Measurements from ENCODE around the gene CASP3. TPM values are rescaled to one million over a fixed set of nuclear protein-coding genes. Genes with fewer than 3 reads are reported as not detected.

The CASP3 gene
- total and polyA plus RNA-seq, 9 of the 15 experiments (the other 6 are each of a cell fraction or from before 2014, with no cell fraction given) = 17.6 to 40.1 (median 31.8) TPM

GRCh38 chr4:184648313-184649025 lies 778 bp downstream of the CASP3 start (continued):
- TF ChIP-seq, protein P1, sequence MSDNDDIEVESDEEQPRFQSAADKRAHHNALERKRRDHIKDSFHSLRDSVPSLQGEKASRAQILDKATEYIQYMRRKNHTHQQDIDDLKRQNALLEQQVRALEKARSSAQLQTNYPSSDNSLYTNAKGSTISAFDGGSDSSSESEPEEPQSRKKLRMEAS (CRISPR knock-in tag; IDR thresholded peaks at IDR 0.05) = peak; percentile 36
- TF ChIP-seq CXXC5 (CRISPR knock-in tag; IDR thresholded peaks at IDR 0.05) = no peak
- no peak for TF ChIP-seq CAMTA2 (CRISPR knock-in tag; conservative IDR thresholded peaks at IDR 0.05)
- no peak for TF ChIP-seq PYGO2 (tag; IDR thresholded peaks at IDR 0.05)
- TF ChIP-seq TRIM24 (IDR thresholded peaks at IDR 0.05) = no peak
- peak; percentile 11 for TF ChIP-seq CCNT2 (IDR thresholded peaks at IDR 0.05; ENCODE audit: borderline replicate concordance, extremely low read depth, insufficient read length, low read depth, low read length)
- TF ChIP-seq ZBTB8A (IDR thresholded peaks at IDR 0.05; ENCODE audit: partially characterized antibody) = no peak
- no peak for TF ChIP-seq PTRF (tag; IDR thresholded peaks at IDR 0.05)
- TF ChIP-seq E2F1 (CRISPR knock-in tag; IDR thresholded peaks at IDR 0.05) = no peak
- no peak for TF ChIP-seq NR2C1 (IDR thresholded peaks at IDR 0.05)
- no peak for TF ChIP-seq NR2C1 (tag; IDR thresholded peaks at IDR 0.05)
- TF ChIP-seq, protein P2, sequence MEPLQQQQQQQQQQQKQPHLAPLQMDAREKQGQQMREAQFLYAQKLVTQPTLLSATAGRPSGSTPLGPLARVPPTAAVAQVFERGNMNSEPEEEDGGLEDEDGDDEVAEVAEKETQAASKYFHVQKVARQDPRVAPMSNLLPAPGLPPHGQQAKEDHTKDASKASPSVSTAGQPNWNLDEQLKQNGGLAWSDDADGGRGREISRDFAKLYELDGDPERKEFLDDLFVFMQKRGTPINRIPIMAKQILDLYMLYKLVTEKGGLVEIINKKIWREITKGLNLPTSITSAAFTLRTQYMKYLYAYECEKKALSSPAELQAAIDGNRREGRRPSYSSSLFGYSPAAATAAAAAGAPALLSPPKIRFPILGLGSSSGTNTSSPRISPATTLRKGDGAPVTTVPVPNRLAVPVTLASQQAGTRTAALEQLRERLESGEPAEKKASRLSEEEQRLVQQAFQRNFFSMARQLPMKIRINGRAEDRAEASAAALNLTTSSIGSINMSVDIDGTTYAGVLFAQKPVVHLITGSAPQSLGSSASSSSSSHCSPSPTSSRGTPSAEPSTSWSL (CRISPR knock-in tag; IDR thresholded peaks at IDR 0.05; ENCODE audit: borderline replicate concordance) = no peak
- TF ChIP-seq MAFG (tag; conservative IDR thresholded peaks at IDR 0.05) = no peak
- TF ChIP-seq MCM7 (IDR thresholded peaks at IDR 0.05) = no peak
- TF ChIP-seq BACH1 (tag; IDR thresholded peaks at IDR 0.05) = no peak
- TF ChIP-seq ETV6 (IDR thresholded peaks at IDR 0.05; ENCODE audit: borderline replicate concordance in 1 of 2, low read depth in 2 of 2, low read length in 1 of 2) = peak in 1 of 2 experiments; percentile 13; a peak in 1 of 4 replicates
- TF ChIP-seq ETV6 (CRISPR knock-in tag; IDR thresholded peaks at IDR 0.05; ENCODE audit: borderline replicate concordance) = no peak
- TF ChIP-seq, protein P3, sequence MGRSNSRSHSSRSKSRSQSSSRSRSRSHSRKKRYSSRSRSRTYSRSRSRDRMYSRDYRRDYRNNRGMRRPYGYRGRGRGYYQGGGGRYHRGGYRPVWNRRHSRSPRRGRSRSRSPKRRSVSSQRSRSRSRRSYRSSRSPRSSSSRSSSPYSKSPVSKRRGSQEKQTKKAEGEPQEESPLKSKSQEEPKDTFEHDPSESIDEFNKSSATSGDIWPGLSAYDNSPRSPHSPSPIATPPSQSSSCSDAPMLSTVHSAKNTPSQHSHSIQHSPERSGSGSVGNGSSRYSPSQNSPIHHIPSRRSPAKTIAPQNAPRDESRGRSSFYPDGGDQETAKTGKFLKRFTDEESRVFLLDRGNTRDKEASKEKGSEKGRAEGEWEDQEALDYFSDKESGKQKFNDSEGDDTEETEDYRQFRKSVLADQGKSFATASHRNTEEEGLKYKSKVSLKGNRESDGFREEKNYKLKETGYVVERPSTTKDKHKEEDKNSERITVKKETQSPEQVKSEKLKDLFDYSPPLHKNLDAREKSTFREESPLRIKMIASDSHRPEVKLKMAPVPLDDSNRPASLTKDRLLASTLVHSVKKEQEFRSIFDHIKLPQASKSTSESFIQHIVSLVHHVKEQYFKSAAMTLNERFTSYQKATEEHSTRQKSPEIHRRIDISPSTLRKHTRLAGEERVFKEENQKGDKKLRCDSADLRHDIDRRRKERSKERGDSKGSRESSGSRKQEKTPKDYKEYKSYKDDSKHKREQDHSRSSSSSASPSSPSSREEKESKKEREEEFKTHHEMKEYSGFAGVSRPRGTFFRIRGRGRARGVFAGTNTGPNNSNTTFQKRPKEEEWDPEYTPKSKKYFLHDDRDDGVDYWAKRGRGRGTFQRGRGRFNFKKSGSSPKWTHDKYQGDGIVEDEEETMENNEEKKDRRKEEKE (IDR thresholded peaks at IDR 0.05; ENCODE audit: borderline replicate concordance in 1 of 2, control insufficient read depth in 1 of 2, low read depth in 2 of 2, low read length in 1 of 2) = no peak
- TF ChIP-seq ZNF408 (CRISPR knock-in tag; IDR thresholded peaks at IDR 0.05; ENCODE audit: low read depth) = no peak
- TF ChIP-seq TSC22D4 (tag; IDR thresholded peaks at IDR 0.05) = no peak
- no peak for TF ChIP-seq SNRNP70 (optimal IDR thresholded peaks at IDR 0.05; ENCODE audit: low read depth, low read length)
- TF ChIP-seq ZNF347 (CRISPR knock-in tag; IDR thresholded peaks at IDR 0.05; ENCODE audit: low read depth) = no peak
- no peak for TF ChIP-seq ZNF668 (CRISPR knock-in tag; IDR thresholded peaks at IDR 0.05)
- no peak for TF ChIP-seq RBM34 (IDR thresholded peaks at IDR 0.05; ENCODE audit: borderline replicate concordance, insufficient read depth, low read length)
